HG03469 (cell line): Measurements from ENCODE around the gene ANO2.
"Not testable (repeated sequence)": the region's sequence is repeated elsewhere in the genome, so short reads cannot be mapped to it uniquely, and the experiment has no call there.

Experiments used
- ATAC-seq: cut with Tn5 transposase; IDR thresholded peaks from one replicate; pipeline ENCODE4 v1.9.1; 2021; ENCODE audit warnings: mild to moderate bottlenecking, moderate library complexity, moderate number of reproducible peaks; ENCODE audit not compliant: unreplicated experiment

Gene ANO2

GRCh38 chr12:5889381-5890047, 55.5 kb downstream of the ANO2 start:
- no peak for ATAC-seq

- no peak for ATAC-seq
Measured at GRCh38 chr12:5888816-5889315, 56.2 kb downstream of the ANO2 start.

- not testable (repeated sequence) for ATAC-seq
Measured at GRCh38 chr12:5887819-5888218, 57.2 kb downstream of the ANO2 start.

GRCh38 chr12:5884866-5885265, 60.2 kb downstream of the ANO2 start:
- no peak for ATAC-seq

GRCh38 chr12:5884285-5884684, 60.8 kb downstream of the ANO2 start:
- ATAC-seq, result no peak

GRCh38 chr12:5882511-5883190, 62.4 kb downstream of the ANO2 start:
- no peak for ATAC-seq

GRCh38 chr12:5881666-5882065, 63.4 kb downstream of the ANO2 start:
- no peak for ATAC-seq

- ATAC-seq, result no peak
Measured at GRCh38 chr12:5881101-5881606, 63.9 kb downstream of the ANO2 start.

GRCh38 chr12:5875851-5876250, 69.2 kb downstream of the ANO2 start:
- ATAC-seq, result no peak

- ATAC-seq, result no peak
Measured at GRCh38 chr12:5874514-5874913, 70.5 kb downstream of the ANO2 start.

GRCh38 chr12:5873281-5873919, 71.7 kb downstream of the ANO2 start:
- no peak for ATAC-seq

GRCh38 chr12:5872745-5873144, 72.3 kb downstream of the ANO2 start:
- no peak for ATAC-seq

GRCh38 chr12:5871741-5872140, 73.3 kb downstream of the ANO2 start:
- no peak for ATAC-seq

GRCh38 chr12:5870183-5870582, 74.9 kb downstream of the ANO2 start:
- ATAC-seq, result no peak

- ATAC-seq, result no peak
Measured at GRCh38 chr12:5868625-5869295, 76.3 kb downstream of the ANO2 start.

- ATAC-seq, result no peak
Measured at GRCh38 chr12:5865397-5865796, 79.7 kb downstream of the ANO2 start.

GRCh38 chr12:5864972-5865371, 80.1 kb downstream of the ANO2 start:
- ATAC-seq, result no peak

- ATAC-seq, result no peak
Measured at GRCh38 chr12:5864301-5864700, 80.8 kb downstream of the ANO2 start.

- no peak for ATAC-seq
Measured at GRCh38 chr12:5861416-5861815, 83.6 kb downstream of the ANO2 start.

GRCh38 chr12:5856692-5857091, 88.4 kb downstream of the ANO2 start:
- ATAC-seq, result no peak

GRCh38 chr12:5846950-5847349, 98.1 kb downstream of the ANO2 start:
- no peak for ATAC-seq
